Upper lobe of left lung (tissue), 6 donors: ENCODE data around the gene NAV2. TPM values are rescaled to one million over a fixed set of nuclear protein-coding genes. Genes with fewer than 3 reads are reported as not detected.

Experiments used
- ATAC-seq, 2 donors: fragments of 200-7000 bp; cut with Tn5 transposase; one replicate each; pipeline ENCODE4 v1.9.1; 2022; ENCODE audit warnings: mild to moderate bottlenecking in 2 of 2, moderate library complexity in 2 of 2; ENCODE audit not compliant: low FRiP score in 2 of 2
- DNase-seq, 2 donors: peaks; one replicate each; pipeline ENCODE4 v3.0.0-alpha.2; 2019 to 2020
- H3K27ac ChIP-seq, 4 donors: fragments of 200-600 bp; sonication (generic); one replicate each; pipeline ENCODE4 v1.5.1; 2016 to 2019
- H3K27me3 ChIP-seq, 4 donors: fragments of 200-600 bp; sonication (generic); one replicate each; pipeline ENCODE4 v1.5.1; 2017 to 2019
- H3K36me3 ChIP-seq, 4 donors: fragments of 200-600 bp; sonication (generic); one replicate each; pipeline ENCODE4 v1.5.1; 2016 to 2019
- H3K4me1 ChIP-seq, 4 donors: fragments of 200-600 bp; sonication (generic); one replicate each; pipeline ENCODE4 v1.5.1; 2018 to 2019
- H3K4me3 ChIP-seq, 4 donors: fragments of 200-600 bp; sonication (generic); one replicate each; pipeline ENCODE4 v1.5.1; 2017 to 2019; ENCODE audit warnings: mild to moderate bottlenecking in 2 of 4, moderate library complexity in 1 of 4
- H3K9me3 ChIP-seq, 4 donors: fragments of 200-600 bp; sonication (generic); one replicate each; pipeline ENCODE4 v1.5.1; 2018 to 2019
- CTCF ChIP-seq, 6 experiments: fragments of 450-650 bp in 4 of 6; fragments of 200-600 bp in 2 of 6; sonication (generic) in 2 of 6; IDR thresholded peaks; one replicate each; pipeline ENCODE4 v1.5.1; 2016 to 2019; ENCODE audit warnings: antibody characterized with exemption in 6 of 6
- EP300 ChIP-seq, 4 donors: sonication (generic); formaldehyde crosslinking; IDR thresholded peaks; one replicate each; pipeline ENCODE4 v1.5.1; 2017; ENCODE audit warnings: antibody characterized with exemption in 4 of 4, control low read depth in 2 of 4
- POLR2A ChIP-seq, 4 donors: fragments of 450-650 bp; IDR thresholded peaks; one replicate each; pipeline ENCODE4 v1.5.1; 2016 to 2017; ENCODE audit warnings: antibody characterized with exemption in 4 of 4, mild to moderate bottlenecking in 2 of 4
- POLR2AphosphoS5 ChIP-seq, 2 donors: sonication (generic); formaldehyde crosslinking; IDR thresholded peaks; one replicate each; pipeline ENCODE4 v1.5.1; 2017; ENCODE audit warnings: antibody characterized with exemption in 2 of 2
- WGBS, 2 donors: methylation state at CpG; one replicate each; pipeline ENCODE4 v1.1.5; 2017 to 2018; 5-methylcytosine and 5-hydroxymethylcytosine counted together
- total RNA-seq, 6 donors: library from RNA; depleted of rRNA in 4 of 6; stranded (reverse); fragments of >200 nt in 4 of 6; gene quantifications; one replicate each; pipeline versions ENCODE4 v1.1.0 to v1.2.1, GENCODE V29; 2016 to 2021
- donor health status: DM: no; HTN: no; CAD: no; lungs with moderate emphysema.
- donor health status: DM: no; HTN: yes; CAD: no; lungs with severe emphysema.

NAV2 gene
- total RNA-seq, 6 donors from 2014 or later: 40.5 to 61.4 (median 52.3) TPM

- Histone ChIP-seq H3K4me3 (no peak overlapping the region), H3K4me1 (peaks cover 0 to 9% (median 3%) of the 10 kb centered on the region in 4 donors), H3K27ac (no peak overlapping the region), H3K9me3 (peaks cover 0 to 4% (median 0%) of the 10 kb centered on the region in 4 donors), H3K36me3 (peaks cover 0 to 14% (median 6%) of the 10 kb centered on the region in 4 donors), H3K27me3 (no peaks in the 10 kb centered on the region)
- no peak for ATAC-seq
- 86 to 88% methylated on average over 3 of the region's 3 CpGs for WGBS, 2 donors
- no peak for DNase-seq
- TF ChIP-seq POLR2AphosphoS5 (IDR thresholded peaks at IDR 0.05) (no peak), EP300 (IDR thresholded peaks at IDR 0.05) (no peak), CTCF (IDR thresholded peaks at IDR 0.05) (no peak), POLR2A (IDR thresholded peaks at IDR 0.05) (no peak)
Measured at GRCh38 chr11:19832901-19833300, 120.3 kb downstream of the NAV2 start.

GRCh38 chr11:19834771-19835170, 122.1 kb downstream of the NAV2 start:
- Histone ChIP-seq H3K4me3 (no peak overlapping the region), H3K4me1 (peaks cover 0 to 4% (median under 1%) of the 10 kb centered on the region in 4 donors), H3K27ac (no peak overlapping the region), H3K9me3 (peaks cover 0 to 4% (median 0%) of the 10 kb centered on the region in 4 donors), H3K36me3 (peaks cover 0 to 14% (median 6%) of the 10 kb centered on the region in 4 donors), H3K27me3 (no peaks in the 10 kb centered on the region)
- ATAC-seq: no peak
- TF ChIP-seq POLR2AphosphoS5 (IDR thresholded peaks at IDR 0.05) (no peak), EP300 (IDR thresholded peaks at IDR 0.05) (no peak), POLR2A (IDR thresholded peaks at IDR 0.05) (no peak), CTCF (IDR thresholded peaks at IDR 0.05) (no peak)
- no peak for DNase-seq

- Histone ChIP-seq H3K4me3 (no peak overlapping the region), H3K27ac (no peak overlapping the region), H3K36me3 (peaks cover 0 to 14% (median 6%) of the 10 kb centered on the region in 4 donors), H3K4me1 (no peaks in the 10 kb centered on the region), H3K9me3 (peaks cover 0 to 4% (median 0%) of the 10 kb centered on the region in 4 donors), H3K27me3 (no peaks in the 10 kb centered on the region)
- ATAC-seq: no peak
- no peak for TF ChIP-seq EP300 (IDR thresholded peaks at IDR 0.05)
- TF ChIP-seq POLR2AphosphoS5 (IDR thresholded peaks at IDR 0.05): no peak
- TF ChIP-seq POLR2A (IDR thresholded peaks at IDR 0.05): no peak
- no peak for TF ChIP-seq CTCF (IDR thresholded peaks at IDR 0.05)
- no peak for DNase-seq
- WGBS, 2 donors: 91 to 96% methylated on average over 2 of the region's 2 CpGs
Measured at GRCh38 chr11:19836666-19837065, 124.0 kb downstream of the NAV2 start.

GRCh38 chr11:19838994-19839768, 126.5 kb downstream of the NAV2 start:
- WGBS, 2 donors: 78 to 85% methylated on average over 4 of the region's 4 CpGs

More at GRCh38 chr11:19838994-19839768, 126.5 kb downstream of the NAV2 start:
- DNase-seq: no peak
- H3K27ac ChIP-seq: no peak overlapping the region
- peaks cover 0 to 5% (median under 1%) of the 10 kb centered on the region in 4 donors for H3K36me3 ChIP-seq
- no peaks in the 10 kb centered on the region for H3K4me1 ChIP-seq
- H3K9me3 ChIP-seq: no peaks in the 10 kb centered on the region
- TF ChIP-seq EP300 (IDR thresholded peaks at IDR 0.05) (no peak), CTCF (IDR thresholded peaks at IDR 0.05) (no peak), POLR2A (IDR thresholded peaks at IDR 0.05) (no peak)
- H3K4me3 ChIP-seq: no peak overlapping the region
- no peaks in the 10 kb centered on the region for H3K27me3 ChIP-seq
- no peak for ATAC-seq
